HepG2 (cell line): Measurements from ENCODE around the gene ZFPM1. TPM values are rescaled to one million over a fixed set of nuclear protein-coding genes. Genes with fewer than 3 reads are reported as not detected.

Experiments used
- GTF3A ChIP-seq: sonication (generic); formaldehyde crosslinking; conservative IDR thresholded peaks from 2 replicates; pipeline ENCODE4 v1.4.0; 2020; ENCODE audit warnings: mild to moderate bottlenecking, missing genetic modification reagents
- HDAC6 ChIP-seq: fragments of 200-600 bp; sonication (generic); IDR thresholded peaks from 2 replicates; pipeline ENCODE4 v1.7.0; 2017; ENCODE audit warnings: mild to moderate bottlenecking, antibody characterized with exemption, low read length, low read depth
- HNRNPLL ChIP-seq: fragments of 200-400 bp; formaldehyde crosslinking; IDR thresholded peaks from 2 replicates; pipeline ENCODE4 v1.6.1; 2017; ENCODE audit warnings: mild to moderate bottlenecking, low read depth, low read length; ENCODE audit not compliant: poor library complexity, severe bottlenecking
- MEIS1 ChIP-seq: sonication (generic); formaldehyde crosslinking; IDR thresholded peaks from 2 replicates; pipeline ENCODE4 v1.9.0; 2021; ENCODE audit warnings: mild to moderate bottlenecking, missing genetic modification reagents, moderate library complexity, borderline replicate concordance
- SAFB2 ChIP-seq: sonication (generic); formaldehyde crosslinking; IDR thresholded peaks from 2 replicates; pipeline ENCODE4 v1.5.1; 2020; ENCODE audit warnings: missing genetic modification reagents, low read depth, mild to moderate bottlenecking, borderline replicate concordance
- ZBTB20 ChIP-seq: sonication (generic); formaldehyde crosslinking; IDR thresholded peaks from 2 replicates; pipeline ENCODE4 v1.8.1; 2023; ENCODE audit warnings: missing genetic modification reagents, low read depth, mild to moderate bottlenecking, borderline replicate concordance
- ZFP82 ChIP-seq: sonication (generic); formaldehyde crosslinking; IDR thresholded peaks from 2 replicates; pipeline ENCODE4 v1.5.1; 2020; ENCODE audit warnings: mild to moderate bottlenecking, missing genetic modification reagents, borderline replicate concordance
- ZMYM3 ChIP-seq: sonication (generic); formaldehyde crosslinking; IDR thresholded peaks from 2 replicates; pipeline ENCODE4 v1.5.1; 2020; ENCODE audit warnings: mild to moderate bottlenecking, missing genetic modification reagents
- ZNF343 ChIP-seq: sonication (generic); formaldehyde crosslinking; IDR thresholded peaks from 2 replicates; pipeline ENCODE4 v1.4.0; 2020; ENCODE audit warnings: mild to moderate bottlenecking, missing genetic modification reagents
- ZNF501 ChIP-seq: sonication (generic); formaldehyde crosslinking; IDR thresholded peaks from 2 replicates; pipeline ENCODE4 v1.5.1; 2020; ENCODE audit warnings: mild to moderate bottlenecking, moderate library complexity, missing genetic modification reagents
- ZNF556 ChIP-seq: sonication (generic); formaldehyde crosslinking; IDR thresholded peaks from 2 replicates; pipeline ENCODE4 v1.4.0; 2020; ENCODE audit warnings: mild to moderate bottlenecking, missing genetic modification reagents, borderline replicate concordance
- ZNF629 ChIP-seq: sonication (generic); formaldehyde crosslinking; conservative IDR thresholded peaks from 2 replicates; pipeline ENCODE4 v1.5.0; 2020; ENCODE audit warnings: missing genetic modification reagents
- ZNF691 ChIP-seq: sonication (generic); formaldehyde crosslinking; IDR thresholded peaks from 2 replicates; pipeline ENCODE4 v1.4.0; 2020; ENCODE audit warnings: missing genetic modification reagents, low read depth, mild to moderate bottlenecking, borderline replicate concordance
- ZNF891 ChIP-seq: sonication (generic); formaldehyde crosslinking; IDR thresholded peaks from 2 replicates; pipeline ENCODE4 v1.5.0; 2020; ENCODE audit warnings: mild to moderate bottlenecking, missing genetic modification reagents
- ZSCAN29 ChIP-seq: sonication (generic); formaldehyde crosslinking; conservative IDR thresholded peaks from 2 replicates; pipeline ENCODE4 v1.4.0; 2020; ENCODE audit warnings: mild to moderate bottlenecking, missing genetic modification reagents
- polyA plus RNA-seq, 8 experiments: library from polyadenylated mRNA; depleted of rRNA in 3 of 8; stranded (reverse) in 7 of 8; unstranded in 1 of 8; fragments of >200 nt; fragmentation: Illumina TruSeq in 4 of 8; extraction: Trizol in 4 of 8; gene quantifications; 2 replicates each; pipeline versions ENCODE4 v1.2.1 to v1.2.3, GENCODE V29; 2011 to 2016; ENCODE audit warnings: low read depth in 4 of 8, missing spikeins in 1 of 8, mixed read lengths in 1 of 8; ENCODE audit not compliant: insufficient read depth in 1 of 8
- total RNA-seq, 5 experiments: library from RNA; depleted of rRNA; stranded (reverse); fragments of >200 nt; fragmentation: Illumina TruSeq; extraction: Trizol; gene quantifications; 2 replicates each; pipeline ENCODE4 v1.2.3, GENCODE V29; 2016; ENCODE audit warnings: low read depth in 1 of 5
- TF ChIP-seq, protein P1 (sequence below): sonication (generic); formaldehyde crosslinking; IDR thresholded peaks from 2 replicates; pipeline ENCODE4 v1.4.0; 2020; ENCODE audit warnings: low read depth, mild to moderate bottlenecking, missing genetic modification reagents
- TF ChIP-seq, protein P2 (sequence below): sonication (generic); IDR thresholded peaks from 2 replicates; pipeline ENCODE4 v1.6.1; 2016; ENCODE audit warnings: low read depth, borderline replicate concordance
- TF ChIP-seq, protein P3 (sequence below): sonication (generic); formaldehyde crosslinking; IDR thresholded peaks from 2 replicates; pipeline ENCODE4 v1.4.0; 2020; ENCODE audit warnings: mild to moderate bottlenecking, missing genetic modification reagents, borderline replicate concordance
- TF ChIP-seq, protein P4 (sequence below): sonication (generic); formaldehyde crosslinking; IDR thresholded peaks from 2 replicates; pipeline ENCODE4 v1.5.0; 2020; ENCODE audit warnings: missing genetic modification reagents
- TF ChIP-seq, protein P5 (sequence below): sonication (generic); formaldehyde crosslinking; IDR thresholded peaks from 2 replicates; pipeline ENCODE4 v1.5.1; 2020; ENCODE audit warnings: mild to moderate bottlenecking, missing genetic modification reagents, moderate library complexity

The ZFPM1 gene
- total and polyA plus RNA-seq, 2 of the 13 experiments (the other 11 are each of a cell fraction or from before 2014, with no cell fraction given) = 1.3 to 3.8 TPM

DNA sequence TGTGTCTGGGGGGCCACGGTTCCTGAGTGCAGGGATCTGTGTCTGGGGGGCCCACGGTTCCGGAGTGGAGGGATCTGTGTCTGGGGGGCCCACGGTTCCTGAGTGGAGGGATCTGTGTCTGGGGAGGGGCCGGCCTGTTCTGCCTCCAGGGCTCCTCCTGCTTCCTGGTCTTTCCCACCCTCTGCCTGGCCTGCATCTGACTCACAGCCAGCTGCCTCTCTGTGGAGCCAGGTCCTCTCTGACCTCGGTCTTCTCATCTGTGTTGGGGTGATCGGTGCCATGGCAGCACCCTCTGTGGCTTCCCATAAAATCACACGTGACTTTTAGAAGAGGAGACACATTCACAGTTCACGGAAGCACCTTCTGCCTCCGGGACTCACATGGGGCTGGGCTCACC lies 50.3 kb downstream of the ZFPM1 start (continued):
- TF ChIP-seq GTF3A (CRISPR knock-in tag) (0 out of 2 replicates have a peak, but pooled peaks have one; percentile 58), ZSCAN29 (CRISPR knock-in tag) (0 out of 2 replicates have a peak, but pooled peaks have one; percentile 47), HDAC6 (no peak), ZNF891 (peak; percentile 16; the same call in 1 of the 2 replicates), HNRNPLL (peak; percentile 27), ZNF343 (0 out of 2 replicates have a peak, but pooled peaks have one; percentile 67), ZMYM3 (CRISPR knock-in tag) (peak; percentile 67; the same call in 1 of the 2 replicates), ZNF691 (0 out of 2 replicates have a peak, but pooled peaks have one; percentile 30), ZNF501 (CRISPR knock-in tag) (0 out of 2 replicates have a peak, but pooled peaks have one; percentile 3), ZNF629 (CRISPR knock-in tag) (peak; percentile 90), ZBTB20 (0 out of 2 replicates have a peak, but pooled peaks have one; percentile 10), MEIS1 (0 out of 2 replicates have a peak, but pooled peaks have one; percentile 60), ZNF556 (CRISPR knock-in tag) (0 out of 2 replicates have a peak, but pooled peaks have one; percentile 25), SAFB2 (CRISPR knock-in tag) (peak; percentile 60; the same call in 1 of the 2 replicates), ZFP82 (CRISPR knock-in tag) (no peak)
- TF ChIP-seq, protein P1, sequence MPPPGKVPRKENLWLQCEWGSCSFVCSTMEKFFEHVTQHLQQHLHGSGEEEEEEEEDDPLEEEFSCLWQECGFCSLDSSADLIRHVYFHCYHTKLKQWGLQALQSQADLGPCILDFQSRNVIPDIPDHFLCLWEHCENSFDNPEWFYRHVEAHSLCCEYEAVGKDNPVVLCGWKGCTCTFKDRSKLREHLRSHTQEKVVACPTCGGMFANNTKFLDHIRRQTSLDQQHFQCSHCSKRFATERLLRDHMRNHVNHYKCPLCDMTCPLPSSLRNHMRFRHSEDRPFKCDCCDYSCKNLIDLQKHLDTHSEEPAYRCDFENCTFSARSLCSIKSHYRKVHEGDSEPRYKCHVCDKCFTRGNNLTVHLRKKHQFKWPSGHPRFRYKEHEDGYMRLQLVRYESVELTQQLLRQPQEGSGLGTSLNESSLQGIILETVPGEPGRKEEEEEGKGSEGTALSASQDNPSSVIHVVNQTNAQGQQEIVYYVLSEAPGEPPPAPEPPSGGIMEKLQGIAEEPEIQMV (CRISPR knock-in tag) = 0 out of 2 replicates have a peak, but pooled peaks have one; percentile 33
- TF ChIP-seq, protein P2, sequence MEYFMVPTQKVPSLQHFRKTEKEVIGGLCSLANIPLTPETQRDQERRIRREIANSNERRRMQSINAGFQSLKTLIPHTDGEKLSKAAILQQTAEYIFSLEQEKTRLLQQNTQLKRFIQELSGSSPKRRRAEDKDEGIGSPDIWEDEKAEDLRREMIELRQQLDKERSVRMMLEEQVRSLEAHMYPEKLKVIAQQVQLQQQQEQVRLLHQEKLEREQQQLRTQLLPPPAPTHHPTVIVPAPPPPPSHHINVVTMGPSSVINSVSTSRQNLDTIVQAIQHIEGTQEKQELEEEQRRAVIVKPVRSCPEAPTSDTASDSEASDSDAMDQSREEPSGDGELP = peak; percentile 15; the same call in 1 of the 2 replicates
- TF ChIP-seq, protein P3, sequence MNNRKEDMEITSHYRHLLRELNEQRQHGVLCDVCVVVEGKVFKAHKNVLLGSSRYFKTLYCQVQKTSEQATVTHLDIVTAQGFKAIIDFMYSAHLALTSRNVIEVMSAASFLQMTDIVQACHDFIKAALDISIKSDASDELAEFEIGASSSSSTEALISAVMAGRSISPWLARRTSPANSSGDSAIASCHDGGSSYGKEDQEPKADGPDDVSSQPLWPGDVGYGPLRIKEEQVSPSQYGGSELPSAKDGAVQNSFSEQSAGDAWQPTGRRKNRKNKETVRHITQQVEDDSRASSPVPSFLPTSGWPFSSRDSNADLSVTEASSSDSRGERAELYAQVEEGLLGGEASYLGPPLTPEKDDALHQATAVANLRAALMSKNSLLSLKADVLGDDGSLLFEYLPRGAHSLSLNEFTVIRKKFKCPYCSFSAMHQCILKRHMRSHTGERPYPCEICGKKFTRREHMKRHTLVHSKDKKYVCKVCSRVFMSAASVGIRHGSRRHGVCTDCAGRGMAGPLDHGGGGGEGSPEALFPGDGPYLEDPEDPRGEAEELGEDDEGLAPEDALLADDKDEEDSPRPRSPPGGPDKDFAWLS (CRISPR knock-in tag) = peak; percentile 34; the same call in 1 of the 2 replicates
- TF ChIP-seq, protein P4, sequence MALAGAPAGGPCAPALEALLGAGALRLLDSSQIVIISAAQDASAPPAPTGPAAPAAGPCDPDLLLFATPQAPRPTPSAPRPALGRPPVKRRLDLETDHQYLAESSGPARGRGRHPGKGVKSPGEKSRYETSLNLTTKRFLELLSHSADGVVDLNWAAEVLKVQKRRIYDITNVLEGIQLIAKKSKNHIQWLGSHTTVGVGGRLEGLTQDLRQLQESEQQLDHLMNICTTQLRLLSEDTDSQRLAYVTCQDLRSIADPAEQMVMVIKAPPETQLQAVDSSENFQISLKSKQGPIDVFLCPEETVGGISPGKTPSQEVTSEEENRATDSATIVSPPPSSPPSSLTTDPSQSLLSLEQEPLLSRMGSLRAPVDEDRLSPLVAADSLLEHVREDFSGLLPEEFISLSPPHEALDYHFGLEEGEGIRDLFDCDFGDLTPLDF (CRISPR knock-in tag) = no peak
- TF ChIP-seq, protein P5, sequence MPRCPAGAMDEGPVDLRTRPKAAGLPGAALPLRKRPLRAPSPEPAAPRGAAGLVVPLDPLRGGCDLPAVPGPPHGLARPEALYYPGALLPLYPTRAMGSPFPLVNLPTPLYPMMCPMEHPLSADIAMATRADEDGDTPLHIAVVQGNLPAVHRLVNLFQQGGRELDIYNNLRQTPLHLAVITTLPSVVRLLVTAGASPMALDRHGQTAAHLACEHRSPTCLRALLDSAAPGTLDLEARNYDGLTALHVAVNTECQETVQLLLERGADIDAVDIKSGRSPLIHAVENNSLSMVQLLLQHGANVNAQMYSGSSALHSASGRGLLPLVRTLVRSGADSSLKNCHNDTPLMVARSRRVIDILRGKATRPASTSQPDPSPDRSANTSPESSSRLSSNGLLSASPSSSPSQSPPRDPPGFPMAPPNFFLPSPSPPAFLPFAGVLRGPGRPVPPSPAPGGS (CRISPR knock-in tag) = no peak
